Astrocyte (in vitro differentiated cells and primary cell): ENCODE measurements around the gene ENOX1. TPM values are rescaled to one million over a fixed set of nuclear protein-coding genes. Genes with fewer than 3 reads are reported as not detected.

Experiments
- DNase-seq: peaks from one replicate; pipeline ENCODE4 v3.0.0-alpha.2; 2010; ENCODE audit warnings: low read depth
- FAIRE-seq: peaks from 2 replicates; lab custom pipeline; 2011; peaks lifted over from hg19 to GRCh38; lab: Jason Lieb, UNC
- H2AFZ ChIP-seq: 2 replicates; pipeline ENCODE4 v1.6.0; 2012; ENCODE audit warnings: low read depth, low read length, inconsistent platforms
- H3K27ac ChIP-seq: 2 replicates; pipeline ENCODE4 v1.5.1; 2011; ENCODE audit warnings: low read depth, low read length, inconsistent platforms
- H3K27me3 ChIP-seq: 2 replicates; pipeline ENCODE4 v1.6.0; 2011; ENCODE audit warnings: low read length, inconsistent platforms; ENCODE audit not compliant: insufficient read depth
- H3K36me3 ChIP-seq: 2 replicates; pipeline ENCODE4 v1.5.1; 2011; ENCODE audit warnings: low read length, inconsistent platforms; ENCODE audit not compliant: insufficient read depth
- H3K4me1 ChIP-seq: 2 replicates; pipeline ENCODE4 v1.5.1; 2011; ENCODE audit warnings: low read length, inconsistent platforms; ENCODE audit not compliant: insufficient read depth
- H3K4me2 ChIP-seq: 2 replicates; pipeline ENCODE4 v1.6.0; 2012; ENCODE audit warnings: low read length, inconsistent platforms
- H3K4me3 ChIP-seq: 2 replicates; pipeline ENCODE4 v1.5.1; 2011; ENCODE audit warnings: low read depth, mild to moderate bottlenecking, low read length, inconsistent platforms; ENCODE audit not compliant: insufficient read depth
- H3K79me2 ChIP-seq: 2 replicates; pipeline ENCODE4 v1.6.0; 2012; ENCODE audit warnings: mild to moderate bottlenecking, low read length, inconsistent platforms; ENCODE audit not compliant: insufficient read depth
- H3K9ac ChIP-seq: 2 replicates; pipeline ENCODE4 v1.6.0; 2012; ENCODE audit warnings: mild to moderate bottlenecking, low read length, inconsistent platforms
- H3K9me3 ChIP-seq: 2 replicates; pipeline ENCODE4 v1.5.1; 2012; ENCODE audit warnings: low read depth, mild to moderate bottlenecking, low read length, inconsistent platforms; ENCODE audit not compliant: insufficient read depth
- H4K20me1 ChIP-seq: 2 replicates; pipeline ENCODE4 v1.6.0; 2012; ENCODE audit warnings: low read length, inconsistent platforms; ENCODE audit not compliant: insufficient read depth
- H3K27ac Mint-ChIP-seq: one replicate; pipeline ENCODE4 v1.8.0; 2021; ENCODE audit warnings: mild to moderate bottlenecking, mixed read lengths; ENCODE audit not compliant: unreplicated experiment
- H3K27me3 Mint-ChIP-seq: one replicate; pipeline ENCODE4 v1.8.0; 2021; ENCODE audit warnings: low read depth, mixed read lengths; ENCODE audit not compliant: unreplicated experiment
- H3K36me3 Mint-ChIP-seq: one replicate; pipeline ENCODE4 v1.8.0; 2021; ENCODE audit warnings: low read depth, mixed read lengths; ENCODE audit not compliant: unreplicated experiment
- H3K4me1 Mint-ChIP-seq: one replicate; pipeline ENCODE4 v1.8.0; 2021; ENCODE audit warnings: low read depth, mixed read lengths; ENCODE audit not compliant: unreplicated experiment
- H3K4me3 Mint-ChIP-seq: one replicate; pipeline ENCODE4 v1.8.0; 2021; ENCODE audit warnings: mild to moderate bottlenecking, moderate library complexity, mixed read lengths; ENCODE audit not compliant: unreplicated experiment
- H3K9me3 Mint-ChIP-seq: one replicate; pipeline ENCODE4 v1.8.0; 2021; ENCODE audit warnings: mild to moderate bottlenecking, mixed read lengths; ENCODE audit not compliant: unreplicated experiment
- CTCF ChIP-seq: IDR thresholded peaks from 2 replicates; pipeline ENCODE4 v1.5.1; 2011; ENCODE audit warnings: low read depth, mild to moderate bottlenecking, inconsistent platforms, low read length, moderate library complexity; ENCODE audit not compliant: insufficient read depth
- EZH2 ChIP-seq: IDR thresholded peaks from 2 replicates; pipeline ENCODE4 v1.6.1; 2012; ENCODE audit warnings: mild to moderate bottlenecking, low read length, inconsistent platforms; ENCODE audit not compliant: insufficient read depth
- total RNA-seq: library from RNA; stranded (reverse); gene quantifications from 2 replicates; pipeline ENCODE4 v1.2.1, GENCODE V29; 2021

ENOX1 gene
- total RNA-seq, 1 donor from 2014 or later, result 2.3 TPM

- Mint-ChIP-seq H3K27me3 (no peaks in the 10 kb centered on the region), H3K9me3 (no peaks in the 10 kb centered on the region), H3K4me1 (peaks cover 33% of the 10 kb centered on the region), H3K27ac (no peak overlapping the region), H3K36me3 (no peaks in the 10 kb centered on the region), H3K4me3 (no peak overlapping the region)
- no peaks in the 10 kb centered on the region for H3K9me3 ChIP-seq
- H3K9ac ChIP-seq, result no peak overlapping the region
- FAIRE-seq (no peak), DNase-seq (peak; percentile 8)
- no peak overlapping the region for H3K4me2 ChIP-seq
- H3K27ac ChIP-seq, result no peak overlapping the region
- no peak for TF ChIP-seq EZH2
- no peak for TF ChIP-seq CTCF
- no peak overlapping the region for H3K4me3 ChIP-seq
- H4K20me1 ChIP-seq, result no peaks in the 10 kb centered on the region
- no peaks in the 10 kb centered on the region for H3K36me3 ChIP-seq
- no peak overlapping the region for H2AFZ ChIP-seq
- peaks cover 17% of the 10 kb centered on the region for H3K4me1 ChIP-seq
- H3K79me2 ChIP-seq, result no peaks in the 10 kb centered on the region
- H3K27me3 ChIP-seq, result no peaks in the 10 kb centered on the region
Observed at GRCh38 chr13:43574605-43575004, 212.2 kb downstream of the ENOX1 start.

GRCh38 chr13:43573802-43574514 lies 212.8 kb downstream of the ENOX1 start:
- no peak for TF ChIP-seq EZH2
- H3K4me1 ChIP-seq, result peaks cover 17% of the 10 kb centered on the region
- H3K27ac ChIP-seq, result no peak overlapping the region
- H3K9ac ChIP-seq, result no peak overlapping the region
- H3K4me3 ChIP-seq, result no peak overlapping the region
- no peaks in the 10 kb centered on the region for H3K27me3 ChIP-seq
- no peak overlapping the region for H3K4me3 Mint-ChIP-seq
- peak overlapping the region; percentile 19 for H3K27ac Mint-ChIP-seq
- no peaks in the 10 kb centered on the region for H3K36me3 ChIP-seq
- H3K36me3 Mint-ChIP-seq, result no peaks in the 10 kb centered on the region
- no peaks in the 10 kb centered on the region for H3K9me3 Mint-ChIP-seq
- peaks cover 33% of the 10 kb centered on the region for H3K4me1 Mint-ChIP-seq
- no peaks in the 10 kb centered on the region for H3K9me3 ChIP-seq
- H3K4me2 ChIP-seq, result peak overlapping the region; percentile 17
- FAIRE-seq, result no peak
- DNase-seq, result peak; percentile 21
- no peak overlapping the region for H2AFZ ChIP-seq
- no peaks in the 10 kb centered on the region for H3K79me2 ChIP-seq
- no peaks in the 10 kb centered on the region for H3K27me3 Mint-ChIP-seq
- no peaks in the 10 kb centered on the region for H4K20me1 ChIP-seq

GRCh38 chr13:43573361-43573740 lies 213.4 kb downstream of the ENOX1 start:
- Histone ChIP-seq H3K4me3 (no peak overlapping the region), H3K4me2 (peak overlapping the region; percentile 17), H3K79me2 (no peaks in the 10 kb centered on the region), H4K20me1 (no peaks in the 10 kb centered on the region), H3K9ac (no peak overlapping the region), H3K36me3 (no peaks in the 10 kb centered on the region), H3K9me3 (no peaks in the 10 kb centered on the region), H3K27me3 (no peaks in the 10 kb centered on the region), H3K27ac (no peak overlapping the region), H2AFZ (no peak overlapping the region), H3K4me1 (peaks cover 17% of the 10 kb centered on the region)
- no peaks in the 10 kb centered on the region for H3K9me3 Mint-ChIP-seq
- H3K27ac Mint-ChIP-seq, result peak overlapping the region; percentile 17
- no peak for FAIRE-seq
- no peaks in the 10 kb centered on the region for H3K36me3 Mint-ChIP-seq
- H3K27me3 Mint-ChIP-seq, result no peaks in the 10 kb centered on the region
- no peak overlapping the region for H3K4me3 Mint-ChIP-seq
- TF ChIP-seq EZH2 (no peak), CTCF (no peak)
- peak; percentile 52 for DNase-seq
- peaks cover 33% of the 10 kb centered on the region for H3K4me1 Mint-ChIP-seq
